DND-41 (cell line): ENCODE results near the gene ESAM.

Experiments
- ATAC-seq: fragments of 200-7000 bp; cut with Tn5 transposase; 3 replicates; pipeline ENCODE4 v1.9.1; 2021; ENCODE audit warnings: low read depth; ENCODE audit not compliant: insufficient read depth
- DNase-seq: peaks from one replicate; pipeline ENCODE4 v3.0.0-alpha.2; 2020
- H2AFZ ChIP-seq: 2 replicates; pipeline ENCODE4 v1.6.0; 2012; ENCODE audit warnings: low read depth, low read length
- H3K27ac ChIP-seq: 2 replicates; pipeline ENCODE4 v1.5.1; 2012; ENCODE audit warnings: low read length, inconsistent platforms
- H3K27me3 ChIP-seq: fragments of 200-600 bp; sonication (generic); 2 replicates; pipeline ENCODE4 v1.6.0; 2012; ENCODE audit warnings: low read length, mild to moderate bottlenecking, inconsistent platforms; ENCODE audit not compliant: insufficient read depth, poor library complexity
- H3K36me3 ChIP-seq: 2 replicates; pipeline ENCODE4 v1.5.1; 2012; ENCODE audit warnings: low read length, inconsistent platforms; ENCODE audit not compliant: insufficient read depth
- H3K4me1 ChIP-seq: 2 replicates; pipeline ENCODE4 v1.5.1; 2012; ENCODE audit warnings: mild to moderate bottlenecking, low read length; ENCODE audit not compliant: insufficient read depth
- H3K4me2 ChIP-seq: 2 replicates; pipeline ENCODE4 v1.6.0; 2012; ENCODE audit warnings: mild to moderate bottlenecking, moderate library complexity, low read length, inconsistent platforms; ENCODE audit not compliant: insufficient read depth
- H3K4me3 ChIP-seq, 2 experiments: fragments of 200-600 bp in 1 of 2; shearing (Covaris generic) in 1 of 2; 2 replicates each; pipeline ENCODE4 v1.5.1; 2012 to 2016; ENCODE audit warnings: inconsistent platforms in 2 of 2, low read length in 2 of 2, mild to moderate bottlenecking in 2 of 2, low read depth in 1 of 2, moderate library complexity in 1 of 2
- H3K79me2 ChIP-seq: 2 replicates; pipeline ENCODE4 v1.6.0; 2012; ENCODE audit warnings: low read length, inconsistent platforms; ENCODE audit not compliant: insufficient read depth
- H3K9ac ChIP-seq: 2 replicates; pipeline ENCODE4 v1.6.0; 2012; ENCODE audit warnings: low read depth, mild to moderate bottlenecking, inconsistent platforms, low read length, moderate library complexity
- H3K9me3 ChIP-seq: 2 replicates; pipeline ENCODE4 v1.5.1; 2012; ENCODE audit warnings: low read length, moderate library complexity, mild to moderate bottlenecking, inconsistent platforms; ENCODE audit not compliant: insufficient read depth, severe bottlenecking
- H4K20me1 ChIP-seq: 2 replicates; pipeline ENCODE4 v1.6.0; 2012; ENCODE audit warnings: low read length; ENCODE audit not compliant: insufficient read depth
- CTCF ChIP-seq: IDR thresholded peaks from 2 replicates; pipeline ENCODE4 v1.5.1; 2012; ENCODE audit warnings: borderline replicate concordance, low read length, moderate library complexity, mild to moderate bottlenecking; ENCODE audit not compliant: poor library complexity, severe bottlenecking; ENCODE audit errors: extremely low read depth
- EZH2 ChIP-seq: IDR thresholded peaks from 3 replicates; pipeline ENCODE4 v1.6.1; 2012; ENCODE audit warnings: borderline replicate concordance, low read depth, mild to moderate bottlenecking, moderate library complexity, low read length, inconsistent platforms; ENCODE audit not compliant: severe bottlenecking

The ESAM gene

GRCh38 chr11:124754309-124754708, 7.8 kb downstream of the ESAM start:
- Histone ChIP-seq H3K36me3 (no peaks in the 10 kb centered on the region), H2AFZ (no peak overlapping the region), H3K27ac (no peak overlapping the region), H3K9me3 (no peaks in the 10 kb centered on the region), H3K4me3 (no peak overlapping the region), H3K79me2 (no peaks in the 10 kb centered on the region), H3K27me3 (peaks cover 3% of the 10 kb centered on the region), H3K4me2 (no peak overlapping the region), H3K4me1 (no peaks in the 10 kb centered on the region), H3K9ac (no peak overlapping the region), H4K20me1 (peaks cover 10% of the 10 kb centered on the region; the same call in 1 of the 2 replicates)
- ATAC-seq, result no peak
- TF ChIP-seq CTCF (no peak), EZH2 (no peak)
- no peak for DNase-seq

GRCh38 chr11:124753624-124754023, 8.5 kb downstream of the ESAM start:
- Histone ChIP-seq H3K36me3 (no peaks in the 10 kb centered on the region), H3K79me2 (no peaks in the 10 kb centered on the region), H3K9ac (no peak overlapping the region), H3K27ac (no peak overlapping the region), H3K4me2 (no peak overlapping the region), H2AFZ (no peak overlapping the region), H3K4me3 (no peak overlapping the region), H3K4me1 (no peaks in the 10 kb centered on the region), H3K9me3 (no peaks in the 10 kb centered on the region), H3K27me3 (peaks cover 10% of the 10 kb centered on the region), H4K20me1 (peaks cover 10% of the 10 kb centered on the region; the same call in 1 of the 2 replicates)
- TF ChIP-seq CTCF (no peak), EZH2 (no peak)
- ATAC-seq (no peak), DNase-seq (no peak)

GRCh38 chr11:124753205-124753604, 8.9 kb downstream of the ESAM start:
- Histone ChIP-seq H4K20me1 (peaks cover 10% of the 10 kb centered on the region), H3K27ac (no peak overlapping the region), H2AFZ (no peak overlapping the region), H3K9ac (no peak overlapping the region), H3K36me3 (no peaks in the 10 kb centered on the region), H3K79me2 (no peaks in the 10 kb centered on the region), H3K4me2 (no peak overlapping the region), H3K27me3 (peaks cover 14% of the 10 kb centered on the region), H3K4me1 (no peaks in the 10 kb centered on the region), H3K9me3 (no peaks in the 10 kb centered on the region), H3K4me3 (no peak overlapping the region)
- no peak for ATAC-seq
- TF ChIP-seq EZH2, result no peak
- no peak for TF ChIP-seq CTCF
- no peak for DNase-seq
